CD14-positive monocyte (primary cell): Measurements from ENCODE around the gene ANKRD44. TPM values are rescaled to one million over a fixed set of nuclear protein-coding genes. Genes with fewer than 3 reads are reported as not detected.

Source experiments
- DNase-seq, 3 donors: peaks; one replicate each; pipeline ENCODE4 v3.0.0-alpha.2; 2011 to 2022
- H2AFZ ChIP-seq: 2 replicates; pipeline ENCODE4 v1.6.0; 2012; ENCODE audit warnings: mild to moderate bottlenecking, low read depth, low read length, inconsistent platforms; ENCODE audit not compliant: insufficient read depth, poor library complexity, severe bottlenecking
- H3K27ac ChIP-seq, 2 donors: 1 replicate in 1 of 2; 2 replicates in 1 of 2; pipeline ENCODE4 v1.5.1; 2012 to 2013; ENCODE audit warnings: low read length in 2 of 2, control low read depth in 1 of 2, inconsistent platforms in 1 of 2, low read depth in 1 of 2, mild to moderate bottlenecking in 1 of 2
- H3K27me3 ChIP-seq, 2 donors: one replicate each; pipeline versions ENCODE4 v1.6.0 to v1.6.1; 2011 to 2013; ENCODE audit warnings: low read length in 2 of 2; ENCODE audit not compliant: control insufficient read depth in 2 of 2, insufficient read depth in 2 of 2
- H3K36me3 ChIP-seq, 2 donors: replicated peaks in 1 of 2; 1 replicate in 1 of 2; 2 replicates in 1 of 2; pipeline versions ENCODE4 v1.5.1 to v1.6.1; 2012 to 2013; ENCODE audit warnings: low read length in 2 of 2, control low read depth in 1 of 2, inconsistent platforms in 1 of 2, mild to moderate bottlenecking in 1 of 2; ENCODE audit not compliant: insufficient read depth in 2 of 2, control insufficient read depth in 1 of 2
- H3K4me1 ChIP-seq, 2 donors: 1 replicate in 1 of 2; 2 replicates in 1 of 2; pipeline versions ENCODE4 v1.5.1 to v1.6.1; 2012 to 2013; ENCODE audit warnings: low read length in 2 of 2, control low read depth in 1 of 2, inconsistent platforms in 1 of 2, mild to moderate bottlenecking in 1 of 2, moderate library complexity in 1 of 2; ENCODE audit not compliant: insufficient read depth in 2 of 2, control insufficient read depth in 1 of 2
- H3K4me2 ChIP-seq: replicated peaks from 2 replicates; pipeline ENCODE3; 2012; ENCODE audit warnings: low read length, moderate library complexity, mild to moderate bottlenecking; ENCODE audit not compliant: poor library complexity, severe bottlenecking; ENCODE audit errors: extremely low read depth
- H3K4me3 ChIP-seq, 3 experiments: fragments of 200-600 bp in 1 of 3; sonication (generic) in 1 of 3; replicated peaks in 1 of 3; 1 replicate in 2 of 3; 2 replicates in 1 of 3; pipeline ENCODE4 v1.5.1; 2011 to 2013; ENCODE audit warnings: low read length in 3 of 3, mild to moderate bottlenecking in 3 of 3, control low read depth in 2 of 3, low read depth in 2 of 3, inconsistent platforms in 1 of 3, moderate library complexity in 1 of 3
- H3K79me2 ChIP-seq: 2 replicates; pipeline ENCODE4 v1.6.0; 2012; ENCODE audit warnings: mild to moderate bottlenecking, control low read depth, inconsistent platforms, low read length, moderate library complexity; ENCODE audit not compliant: insufficient read depth
- H3K9ac ChIP-seq: 2 replicates; pipeline ENCODE4 v1.6.0; 2017; ENCODE audit warnings: low read length, mild to moderate bottlenecking; ENCODE audit not compliant: insufficient read depth, poor library complexity, severe bottlenecking
- H3K9me3 ChIP-seq, 2 donors: replicated peaks in 1 of 2; 1 replicate in 1 of 2; 2 replicates in 1 of 2; pipeline versions ENCODE4 v1.5.1 to v1.6.1; 2012 to 2013; ENCODE audit warnings: low read length in 2 of 2, control low read depth in 1 of 2; ENCODE audit not compliant: control insufficient read depth in 1 of 2, insufficient read depth in 1 of 2
- H4K20me1 ChIP-seq: 2 replicates; pipeline ENCODE4 v1.6.0; 2012; ENCODE audit warnings: mild to moderate bottlenecking, low read length, control low read depth, moderate library complexity; ENCODE audit not compliant: insufficient read depth
- H3K27ac Mint-ChIP-seq, 7 donors: one replicate each; pipeline ENCODE4 v1.8.0; 2020; ENCODE audit warnings: mild to moderate bottlenecking in 7 of 7, mixed read lengths in 7 of 7, moderate library complexity in 6 of 7, inconsistent platforms in 2 of 7
- H3K27me3 Mint-ChIP-seq, 3 donors: one replicate each; pipeline ENCODE4 v1.8.0; 2021 to 2022; ENCODE audit warnings: low read depth in 3 of 3, mild to moderate bottlenecking in 3 of 3, mixed read lengths in 3 of 3, moderate library complexity in 3 of 3, inconsistent platforms in 1 of 3
- H3K36me3 Mint-ChIP-seq, 2 donors: one replicate each; pipeline ENCODE4 v1.8.0; 2020; ENCODE audit warnings: mixed read lengths in 2 of 2, inconsistent platforms in 1 of 2, mild to moderate bottlenecking in 1 of 2
- H3K4me1 Mint-ChIP-seq: one replicate; pipeline ENCODE4 v1.8.0; 2020; ENCODE audit warnings: mild to moderate bottlenecking, mixed read lengths
- H3K4me3 Mint-ChIP-seq, 2 donors: one replicate each; pipeline ENCODE4 v1.8.0; 2020; ENCODE audit warnings: mild to moderate bottlenecking in 2 of 2, mixed read lengths in 2 of 2, moderate library complexity in 1 of 2
- H3K9me3 Mint-ChIP-seq, 7 donors: one replicate each; pipeline ENCODE4 v1.8.0; 2020 to 2022; ENCODE audit warnings: mixed read lengths in 7 of 7, mild to moderate bottlenecking in 6 of 7, moderate library complexity in 6 of 7, inconsistent platforms in 2 of 7
- CTCF ChIP-seq: fragments of 200-600 bp; IDR thresholded peaks from one replicate; pipeline ENCODE4 v1.8.0; 2022; ENCODE audit warnings: antibody characterized with exemption, mild to moderate bottlenecking
- WGBS: methylation state at CpG from one replicate; pipeline ENCODE4 v1.1.5; 2013; ENCODE audit warnings: missing lambda C conversion rate; ENCODE audit not compliant: insufficient coverage; 5-methylcytosine and 5-hydroxymethylcytosine counted together
- intact Hi-C, 2 donors: fragments of 100-400 bp; cut with micrococcal nuclease; formaldehyde crosslinking; loops; one replicate each; pipeline versions ENCODE4 v1.15.0 to v1.15.1; 2023
- polyA minus RNA-seq: library from RNA; depleted of rRNA, polyadenylated mRNA; stranded (reverse); fragments of >200 nt; gene quantifications from 2 replicates; pipeline ENCODE4 v1.2.3, GENCODE V29; 2012
- polyA plus RNA-seq, 3 donors: library from polyadenylated mRNA; depleted of rRNA in 1 of 3; unstranded in 2 of 3; stranded (reverse) in 1 of 3; fragments of 300-500 nt in 2 of 3; fragments of >200 nt in 1 of 3; fragmentation: Illumina TruSeq in 2 of 3; gene quantifications; 1 replicate in 2 of 3; 2 replicates in 1 of 3; pipeline ENCODE4 v1.2.3, GENCODE V29; 2012 to 2021
- total RNA-seq, 12 experiments: library from RNA in 1 of 12; stranded (reverse) in 1 of 12; fragments of 120-200 nt in 1 of 12; gene quantifications; one replicate each; pipeline ENCODE4 v1.2.4 and lab custom pipeline; 2013 to 2026; ENCODE audit warnings: mixed read lengths in 6 of 12, inconsistent platforms in 1 of 12

Gene ANKRD44
- total RNA-seq (2013): 194 TPM
- 10 to 100 TPM; 55.7 to 91.9 (median 64.9) TPM for polyA plus RNA-seq
- 268 and 627 TPM in 2 replicates for polyA minus RNA-seq
- total RNA-seq (lab: John Stamatoyannopoulos, UW): 32.3 to 355 (median 204) reads per million in 11 experiments

- WGBS: under 1% methylated on average over 98 of the region's 102 CpGs
- H3K9me3 Mint-ChIP-seq: no peaks in the 10 kb centered on the region
- TF ChIP-seq CTCF: peak; percentile 26
Measured at GRCh38 chr2:197310271-197310985, at the start of gene ANKRD44. Gene ANKRD44 (minus strand): TSS chr2:197310780. CDS start chr2:197310604, 176 bp downstream.

GRCh38 chr2:197359859-197360258, 49.3 kb upstream of the ANKRD44 start:
- DNase-seq: no peak
- H3K36me3 ChIP-seq: no peaks in the 10 kb centered on the region
- no peak overlapping the region for H3K9ac ChIP-seq
- Mint-ChIP-seq H3K4me3 (no peak overlapping the region), H3K9me3 (peaks cover 0 to 3% (median 0%) of the 10 kb centered on the region in 7 donors), H3K27ac (peak overlapping the region in 1 of 7 donors; percentile 5), H3K27me3 (peaks cover 0 to 6% (median 5%) of the 10 kb centered on the region in 3 donors), H3K36me3 (no peaks in the 10 kb centered on the region), H3K4me1 (peaks cover 3% of the 10 kb centered on the region)
- WGBS: no CpG with 5 or more reads among the region's 1 CpG
- TF ChIP-seq CTCF: peak; percentile 31
- H3K9me3 ChIP-seq: no peaks in the 10 kb centered on the region
- intact Hi-C loops: no loop called here
- no peak overlapping the region for H3K4me3 ChIP-seq
- no peaks in the 10 kb centered on the region for H4K20me1 ChIP-seq
- H3K4me1 ChIP-seq: no peaks in the 10 kb centered on the region
- H2AFZ ChIP-seq: no peak overlapping the region
- H3K27me3 ChIP-seq: no peaks in the 10 kb centered on the region
- no peak overlapping the region for H3K4me2 ChIP-seq
- no peak overlapping the region for H3K27ac ChIP-seq
- no peaks in the 10 kb centered on the region for H3K79me2 ChIP-seq

More at GRCh38 chr2:197310271-197310985, at the start of gene ANKRD44:
- Histone ChIP-seq H3K79me2 (peaks cover 59% of the 10 kb centered on the region), H3K4me1 (peaks cover 43 to 48% of the 10 kb centered on the region in 2 donors), H3K27ac (peak within 1 kb of the TSS; percentile 78 to 97), H4K20me1 (peaks cover 13% of the 10 kb centered on the region), H3K36me3 (no peaks in the 10 kb centered on the region), H3K9me3 (no peaks in the 10 kb centered on the region), H3K4me3 (peak within 1 kb of the TSS; percentile 77 to 99 (median 77)), H3K27me3 (no peaks in the 10 kb centered on the region), H2AFZ (peak within 1 kb of the TSS; percentile 88), H3K9ac (peak within 1 kb of the TSS; percentile 84), H3K4me2 (peak within 1 kb of the TSS; percentile 84)
- intact Hi-C loops: loop anchor here (5.0 to 10.0 kb wide), 3 partner anchors 113 to 196 kb away; no protein-coding TSS in a partner anchor
- peak within 1 kb of the TSS; percentile 93 to 97 for H3K4me3 Mint-ChIP-seq
- no peaks in the 10 kb centered on the region for H3K36me3 Mint-ChIP-seq
- peaks cover 0 to 4% (median 0%) of the 10 kb centered on the region in 3 donors for H3K27me3 Mint-ChIP-seq
- H3K27ac Mint-ChIP-seq: peak within 1 kb of the TSS; percentile 91 to 98 (median 96)
- DNase-seq: peak; percentile 76 to 84 (median 82)
- H3K4me1 Mint-ChIP-seq: peaks cover 50% of the 10 kb centered on the region
